ENCODE results near the gene FYB1. TPM values are rescaled to one million over a fixed set of nuclear protein-coding genes. Genes with fewer than 3 reads are reported as not detected.

FYB1 gene
- total and polyA plus RNA-seq, 9 donors = 1.1 to 12.4 (median 3.6) TPM

- H3K36me3 ChIP-seq = no peaks in the 10 kb centered on the region
- no peak for TF ChIP-seq CTCF (IDR thresholded peaks at IDR 0.05)
- no peak for TF ChIP-seq EP300 (IDR thresholded peaks at IDR 0.05)
- TF ChIP-seq POLR2A (IDR thresholded peaks at IDR 0.05) = no peak
- intact Hi-C loops (cut with DNase I) = loop anchor here in 1 of 4 donors (10.0 kb wide), 1 partner anchor 344 kb away; no protein-coding TSS in a partner anchor
These were observed 1.1 kb upstream of the FYB1 start for GRCh38 chr5:39220280-39221030.

GRCh38 chr5:39218482-39219402, 621 bp downstream of the FYB1 start:
- H3K4me1 ChIP-seq (ENCODE audit: insufficient read depth) = no peaks in the 10 kb centered on the region
- DNase-seq = no peak
- H3K4me3 ChIP-seq = no peak overlapping the region
- WGBS, 3 donors = 43 to 56% (median 56%) methylated on average over 8 of the region's 8 CpGs
- intact Hi-C loops (cut with DNase I) = loop anchor here in 3 of 4 donors (2.0 to 10.0 kb wide), 3 partner anchors 346 to 354 kb away; no protein-coding TSS in a partner anchor
- no peaks in the 10 kb centered on the region for H3K36me3 ChIP-seq
- H3K9me3 ChIP-seq = no peaks in the 10 kb centered on the region
- no peak overlapping the region for H3K27ac ChIP-seq
- H3K27me3 ChIP-seq = no peaks in the 10 kb centered on the region
- no peak for TF ChIP-seq CTCF (IDR thresholded peaks at IDR 0.05)
- no peak for TF ChIP-seq POLR2A (IDR thresholded peaks at IDR 0.05)
- no peak for TF ChIP-seq EP300 (IDR thresholded peaks at IDR 0.05)

More at GRCh38 chr5:39220280-39221030, 1.1 kb upstream of the FYB1 start:
- WGBS, 3 donors = 82 to 95% (median 89%) methylated on average over 4 of the region's 4 CpGs
- Histone ChIP-seq H3K4me1 (ENCODE audit: insufficient read depth) (no peaks in the 10 kb centered on the region), H3K9me3 (no peaks in the 10 kb centered on the region), H3K27me3 (no peaks in the 10 kb centered on the region), H3K27ac (no peak overlapping the region), H3K4me3 (no peak overlapping the region)
- no peak for DNase-seq

DNA sequence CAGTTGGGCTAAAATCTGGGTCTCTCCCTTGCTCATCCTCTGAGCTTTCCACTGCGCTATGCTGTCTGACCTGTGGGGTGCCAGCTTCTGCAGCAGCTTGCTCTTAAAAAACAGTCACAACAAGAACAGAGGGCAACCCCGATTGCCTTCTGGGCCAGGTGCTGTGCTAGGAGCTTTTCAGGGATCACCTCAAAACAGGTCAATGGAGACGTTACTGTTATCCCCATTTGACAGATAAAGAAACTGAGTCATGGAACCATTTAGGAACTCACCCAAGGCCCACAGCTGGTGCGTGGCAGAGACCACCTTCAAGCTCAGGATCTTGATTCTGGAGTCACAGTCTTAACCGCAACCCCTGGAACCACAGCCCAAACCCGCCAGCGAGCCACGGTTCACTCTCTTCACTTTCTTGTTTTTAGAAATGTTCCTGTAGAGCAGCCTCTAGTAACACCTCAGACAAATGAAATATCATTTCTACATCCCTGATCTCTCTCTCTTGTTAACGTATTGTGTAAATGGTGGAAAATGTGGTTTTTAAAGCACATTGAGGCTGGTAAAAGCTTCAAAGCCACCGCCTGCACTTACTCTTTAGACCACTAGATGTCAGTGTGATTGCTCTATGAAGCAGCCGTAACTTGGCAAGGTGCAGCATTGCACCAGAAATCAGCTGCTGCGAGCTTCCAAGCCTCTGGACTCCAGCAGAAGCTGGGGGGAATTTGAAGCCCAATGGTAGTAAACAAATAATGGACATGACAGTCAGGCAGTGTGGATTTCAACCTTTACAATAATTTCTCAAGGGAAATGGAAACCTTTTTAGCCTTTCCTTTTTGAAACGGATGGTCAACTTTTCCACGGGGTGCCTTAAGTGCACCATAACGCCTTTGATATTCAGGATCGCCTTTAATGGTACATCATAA, 1.7 kb downstream of the FYB1 start:
- DNase-seq = peak; percentile 64 to 78 (median 67)
- H3K27ac ChIP-seq = no peak overlapping the region
- H3K36me3 ChIP-seq = no peaks in the 10 kb centered on the region
- H3K27me3 ChIP-seq = no peaks in the 10 kb centered on the region
- WGBS, 3 donors = 59 to 61% (median 61%) methylated on average over 16 of the region's 16 CpGs
- intact Hi-C loops (cut with DNase I) = loop anchor here in 3 of 4 donors (2.0 to 10.0 kb wide), 3 partner anchors 347 to 355 kb away; no protein-coding TSS in a partner anchor
- no peaks in the 10 kb centered on the region for H3K9me3 ChIP-seq
- no peaks in the 10 kb centered on the region for H3K4me1 ChIP-seq (ENCODE audit: insufficient read depth)
- TF ChIP-seq EP300 (IDR thresholded peaks at IDR 0.05) (no peak), CTCF (IDR thresholded peaks at IDR 0.05) (peak; percentile 79 to 87 (median 82))
- no peak overlapping the region for H3K4me3 ChIP-seq
